WTC11 (cell line): ENCODE data around the gene PAK1. TPM values are rescaled to one million over a fixed set of nuclear protein-coding genes. Genes with fewer than 3 reads are reported as not detected.

Experiments used
- ATAC-seq: fragments of 200-7000 bp; cut with Tn5 transposase; 2 replicates; pipeline ENCODE4 v1.10.0; 2021; ENCODE audit warnings: mild to moderate bottlenecking, moderate library complexity
- CTCF ChIA-PET: fragments of 300-600 bp; sonication (Branson Sonifier 250); formaldehyde crosslinking; loops from one replicate; lab custom pipeline; 2021; ENCODE audit warnings: antibody characterized with exemption; lab: Charles Lee
- POLR2A ChIA-PET: fragments of 350-600 bp; sonication (Branson Sonifier 250); formaldehyde crosslinking; loops from one replicate; lab custom pipeline; 2021; ENCODE audit warnings: antibody characterized with exemption; lab: Charles Lee
- DNase-seq: peaks from one replicate; pipeline ENCODE4 v3.0.0; 2021; ENCODE audit warnings: low spot score
- H3K27ac Mint-ChIP-seq: 2 replicates; pipeline ENCODE4 v1.8.0; 2021; ENCODE audit warnings: mixed read lengths
- H3K27me3 Mint-ChIP-seq: 2 replicates; pipeline ENCODE4 v1.8.0; 2021; ENCODE audit warnings: low read depth, mild to moderate bottlenecking, moderate library complexity, mixed read lengths
- H3K36me3 Mint-ChIP-seq: 2 replicates; pipeline ENCODE4 v1.8.0; 2021; ENCODE audit warnings: mixed read lengths
- H3K4me1 Mint-ChIP-seq: 2 replicates; pipeline ENCODE4 v1.8.0; 2022; ENCODE audit warnings: mixed read lengths
- H3K4me3 Mint-ChIP-seq: 2 replicates; pipeline ENCODE4 v1.8.0; 2021; ENCODE audit warnings: mild to moderate bottlenecking, moderate library complexity, mixed read lengths
- H3K9me3 Mint-ChIP-seq: 2 replicates; pipeline ENCODE4 v1.8.0; 2021; ENCODE audit warnings: mixed read lengths
- ARID4B ChIP-seq: sonication (generic); formaldehyde crosslinking; IDR thresholded peaks from 2 replicates; pipeline ENCODE4 v1.8.0; 2023; ENCODE audit warnings: missing genetic modification reagents, mild to moderate bottlenecking, borderline replicate concordance
- ATF2 ChIP-seq: sonication (generic); formaldehyde crosslinking; IDR thresholded peaks from 2 replicates; pipeline ENCODE4 v1.8.1; 2022; ENCODE audit warnings: low read depth, missing genetic modification reagents, borderline replicate concordance
- CREB1 ChIP-seq: sonication (generic); formaldehyde crosslinking; IDR thresholded peaks from 2 replicates; pipeline ENCODE4 v1.8.0; 2023; ENCODE audit warnings: mild to moderate bottlenecking, missing genetic modification reagents
- E2F4 ChIP-seq: sonication (generic); formaldehyde crosslinking; IDR thresholded peaks from 2 replicates; pipeline ENCODE4 v1.8.1; 2022; ENCODE audit warnings: low read depth, mild to moderate bottlenecking, moderate library complexity, missing genetic modification reagents, borderline replicate concordance
- EMX1 ChIP-seq: fragments of 250-450 bp; sonication (Bioruptor Pico); IDR thresholded peaks from 2 replicates; pipeline ENCODE4 v1.8.0; 2021; ENCODE audit warnings: mild to moderate bottlenecking
- FOXP1 ChIP-seq: sonication (generic); formaldehyde crosslinking; IDR thresholded peaks from 2 replicates; pipeline ENCODE4 v1.8.0; 2022; ENCODE audit warnings: missing genetic modification reagents, mild to moderate bottlenecking, moderate library complexity, borderline replicate concordance
- GABPB1 ChIP-seq: sonication (generic); formaldehyde crosslinking; IDR thresholded peaks from 2 replicates; pipeline ENCODE4 v1.8.1; 2023; ENCODE audit warnings: mild to moderate bottlenecking, missing genetic modification reagents
- GRHL2 ChIP-seq: fragments of 250-450 bp; sonication (Bioruptor Pico); IDR thresholded peaks from 2 replicates; pipeline ENCODE4 v1.8.0; 2022; ENCODE audit warnings: mild to moderate bottlenecking, moderate library complexity; ENCODE audit not compliant: insufficient replicate concordance, severe bottlenecking
- HMGA2 ChIP-seq: fragments of 250-450 bp; sonication (Bioruptor Pico); IDR thresholded peaks from 2 replicates; pipeline ENCODE4 v1.4.0; 2021; ENCODE audit warnings: mild to moderate bottlenecking, moderate library complexity
- IRF1 ChIP-seq: sonication (generic); formaldehyde crosslinking; IDR thresholded peaks from 2 replicates; pipeline ENCODE4 v1.8.0; 2023; ENCODE audit warnings: missing genetic modification reagents
- JAZF1 ChIP-seq: fragments of 250-450 bp; sonication (Bioruptor Pico); IDR thresholded peaks from 2 replicates; pipeline ENCODE4 v1.9.0; 2021; ENCODE audit warnings: moderate library complexity, mild to moderate bottlenecking, inconsistent platforms
- KAT7 ChIP-seq: sonication (generic); formaldehyde crosslinking; IDR thresholded peaks from 2 replicates; pipeline ENCODE4 v1.8.1; 2023; ENCODE audit warnings: missing genetic modification reagents, mild to moderate bottlenecking, borderline replicate concordance
- MLX ChIP-seq: sonication (generic); formaldehyde crosslinking; IDR thresholded peaks from 2 replicates; pipeline ENCODE4 v1.8.1; 2023; ENCODE audit warnings: mild to moderate bottlenecking, missing genetic modification reagents, moderate library complexity
- NFE2L1 ChIP-seq: sonication (generic); formaldehyde crosslinking; IDR thresholded peaks from 2 replicates; pipeline ENCODE4 v1.8.1; 2023; ENCODE audit warnings: missing genetic modification reagents
- NFYB ChIP-seq: sonication (generic); formaldehyde crosslinking; conservative IDR thresholded peaks from 2 replicates; pipeline ENCODE4 v1.8.0; 2022; ENCODE audit warnings: low read depth, missing genetic modification reagents
- NR2C2 ChIP-seq: sonication (generic); formaldehyde crosslinking; IDR thresholded peaks from 2 replicates; pipeline ENCODE4 v1.8.0; 2022; ENCODE audit warnings: mild to moderate bottlenecking, missing genetic modification reagents
- PRRX2 ChIP-seq: fragments of 250-450 bp; sonication (Bioruptor Pico); IDR thresholded peaks from 2 replicates; pipeline ENCODE4 v1.8.0; 2021; ENCODE audit warnings: mild to moderate bottlenecking
- SMAD4 ChIP-seq: sonication (generic); formaldehyde crosslinking; IDR thresholded peaks from 2 replicates; pipeline ENCODE4 v1.8.0; 2022; ENCODE audit warnings: mild to moderate bottlenecking, missing genetic modification reagents
- SOX15 ChIP-seq: fragments of 250-450 bp; sonication (Bioruptor Pico); IDR thresholded peaks from 2 replicates; pipeline ENCODE4 v1.9.0; 2021; ENCODE audit warnings: mild to moderate bottlenecking
- TCF7 ChIP-seq: sonication (generic); formaldehyde crosslinking; IDR thresholded peaks from 2 replicates; pipeline ENCODE4 v1.8.0; 2022; ENCODE audit warnings: mild to moderate bottlenecking, low read depth, missing genetic modification reagents, moderate library complexity
- ZMAT4 ChIP-seq: fragments of 250-450 bp; sonication (Bioruptor Pico); IDR thresholded peaks from 2 replicates; pipeline ENCODE4 v1.9.0; 2021; ENCODE audit warnings: mild to moderate bottlenecking
- ZNF219 ChIP-seq: sonication (generic); formaldehyde crosslinking; IDR thresholded peaks from 2 replicates; pipeline ENCODE4 v1.8.0; 2023; ENCODE audit warnings: missing genetic modification reagents, mild to moderate bottlenecking, borderline replicate concordance
- ZNF232 ChIP-seq: sonication (generic); formaldehyde crosslinking; IDR thresholded peaks from 2 replicates; pipeline ENCODE4 v1.8.0; 2022; ENCODE audit warnings: mild to moderate bottlenecking, missing genetic modification reagents
- ZSCAN18 ChIP-seq: fragments of 250-450 bp; sonication (Bioruptor Pico); IDR thresholded peaks from 2 replicates; pipeline ENCODE4 v2.1.2; 2022; ENCODE audit warnings: mild to moderate bottlenecking, moderate library complexity
- total RNA-seq: library from RNA; stranded (reverse); gene quantifications from 3 replicates; pipeline ENCODE4 v1.2.3, GENCODE V29; 2021
- TF ChIP-seq, protein P1 (sequence below): sonication (generic); formaldehyde crosslinking; IDR thresholded peaks from 2 replicates; pipeline ENCODE4 v1.8.1; 2023; ENCODE audit warnings: mild to moderate bottlenecking, missing genetic modification reagents

The PAK1 gene
- total RNA-seq, 1 experiment from 2014 or later, result 160 TPM

DNA sequence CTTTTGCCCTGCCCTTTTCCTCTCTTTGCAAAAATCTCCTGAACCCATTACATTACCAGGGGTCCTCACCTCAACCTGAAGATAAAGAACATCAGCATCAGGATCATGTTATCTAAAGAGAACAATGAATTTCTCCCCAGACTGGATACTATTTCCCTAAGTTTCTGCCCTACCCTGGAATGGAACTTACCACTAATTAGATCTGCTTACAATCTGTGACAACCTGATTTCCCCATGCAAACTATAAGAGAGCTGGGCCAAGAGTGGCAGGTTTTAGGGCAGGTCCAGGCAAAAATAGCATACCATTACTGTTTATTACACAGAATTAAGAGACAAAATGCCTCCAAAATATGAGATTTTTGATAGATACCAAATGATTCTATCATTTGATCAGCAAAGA is 114.4 kb downstream of the PAK1 start:
- Mint-ChIP-seq H3K27me3 (no peaks in the 10 kb centered on the region), H3K9me3 (peaks cover 29% of the 10 kb centered on the region), H3K4me1 (peaks cover 5% of the 10 kb centered on the region), H3K27ac (peak overlapping the region; percentile 4; the same call in 1 of the 2 replicates), H3K4me3 (no peak overlapping the region)
- POLR2A ChIA-PET, result no interaction called here
- CTCF ChIA-PET, result no interaction called here
- no peak for ATAC-seq
- no peak for DNase-seq
- TF ChIP-seq GRHL2 (no peak), E2F4 (CRISPR knock-in tag) (no peak), ZNF232 (CRISPR knock-in tag) (no peak), GABPB1 (CRISPR knock-in tag) (no peak), MLX (CRISPR knock-in tag) (no peak), PRRX2 (no peak), ZNF219 (CRISPR knock-in tag) (no peak), TCF7 (CRISPR knock-in tag) (no peak), EMX1 (no peak), ATF2 (no peak), CREB1 (no peak), IRF1 (CRISPR knock-in tag) (no peak), NFYB (CRISPR knock-in tag) (no peak), SOX15 (CRISPR knock-in tag) (no peak)
- TF ChIP-seq, all 79 proteins: peak for 0
- peaks cover 61% of the 10 kb centered on the region for H3K36me3 Mint-ChIP-seq

- Mint-ChIP-seq H3K27ac (no peak overlapping the region), H3K4me1 (no peaks in the 10 kb centered on the region), H3K27me3 (no peaks in the 10 kb centered on the region), H3K4me3 (no peak overlapping the region), H3K9me3 (no peaks in the 10 kb centered on the region), H3K36me3 (peaks cover 23% of the 10 kb centered on the region)
- ChIA-PET POLR2A (interaction anchor here (0.6 kb wide), 1 partner anchor 885 kb away, joined by 8 read pairs; no protein-coding TSS in a partner anchor), CTCF (no interaction called here)
- no peak for ATAC-seq
- no peak for DNase-seq
- TF ChIP-seq ZMAT4 (no peak), FOXP1 (CRISPR knock-in tag) (no peak), NR2C2 (CRISPR knock-in tag) (no peak), ARID4B (CRISPR knock-in tag) (no peak), IRF1 (CRISPR knock-in tag) (no peak), JAZF1 (no peak), ZSCAN18 (CRISPR knock-in tag) (no peak), HMGA2 (CRISPR knock-in tag) (no peak), NFE2L1 (CRISPR knock-in tag) (no peak), SMAD4 (CRISPR knock-in tag) (no peak), KAT7 (no peak)
- TF ChIP-seq, protein P1, sequence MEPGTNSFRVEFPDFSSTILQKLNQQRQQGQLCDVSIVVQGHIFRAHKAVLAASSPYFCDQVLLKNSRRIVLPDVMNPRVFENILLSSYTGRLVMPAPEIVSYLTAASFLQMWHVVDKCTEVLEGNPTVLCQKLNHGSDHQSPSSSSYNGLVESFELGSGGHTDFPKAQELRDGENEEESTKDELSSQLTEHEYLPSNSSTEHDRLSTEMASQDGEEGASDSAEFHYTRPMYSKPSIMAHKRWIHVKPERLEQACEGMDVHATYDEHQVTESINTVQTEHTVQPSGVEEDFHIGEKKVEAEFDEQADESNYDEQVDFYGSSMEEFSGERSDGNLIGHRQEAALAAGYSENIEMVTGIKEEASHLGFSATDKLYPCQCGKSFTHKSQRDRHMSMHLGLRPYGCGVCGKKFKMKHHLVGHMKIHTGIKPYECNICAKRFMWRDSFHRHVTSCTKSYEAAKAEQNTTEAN (CRISPR knock-in tag), result no peak
Observed at GRCh38 chr11:77353131-77353530, 120.8 kb downstream of the PAK1 start.
